Transverse colon (tissue), 3 donors: ENCODE results near the gene SHISA9.

Source experiments
- CTCF ChIP-seq, 5 experiments: fragments of 200-600 bp in 3 of 5; fragments of 450-650 bp in 2 of 5; sonication (generic) in 3 of 5; IDR thresholded peaks; 1 replicate in 2 of 5; 2 replicates in 3 of 5; pipeline ENCODE4 v1.5.1; 2016 to 2017; ENCODE audit warnings: antibody characterized with exemption in 5 of 5, inconsistent platforms in 3 of 5, mild to moderate bottlenecking in 2 of 5, moderate library complexity in 1 of 5
- EP300 ChIP-seq: sonication (generic); formaldehyde crosslinking; IDR thresholded peaks from one replicate; pipeline ENCODE4 v1.6.1; 2017; ENCODE audit warnings: antibody characterized with exemption, low read depth
- POLR2A ChIP-seq: fragments of 450-650 bp; IDR thresholded peaks from one replicate; pipeline ENCODE4 v1.6.1; 2016; ENCODE audit warnings: antibody characterized with exemption, mild to moderate bottlenecking, moderate library complexity

DNA sequence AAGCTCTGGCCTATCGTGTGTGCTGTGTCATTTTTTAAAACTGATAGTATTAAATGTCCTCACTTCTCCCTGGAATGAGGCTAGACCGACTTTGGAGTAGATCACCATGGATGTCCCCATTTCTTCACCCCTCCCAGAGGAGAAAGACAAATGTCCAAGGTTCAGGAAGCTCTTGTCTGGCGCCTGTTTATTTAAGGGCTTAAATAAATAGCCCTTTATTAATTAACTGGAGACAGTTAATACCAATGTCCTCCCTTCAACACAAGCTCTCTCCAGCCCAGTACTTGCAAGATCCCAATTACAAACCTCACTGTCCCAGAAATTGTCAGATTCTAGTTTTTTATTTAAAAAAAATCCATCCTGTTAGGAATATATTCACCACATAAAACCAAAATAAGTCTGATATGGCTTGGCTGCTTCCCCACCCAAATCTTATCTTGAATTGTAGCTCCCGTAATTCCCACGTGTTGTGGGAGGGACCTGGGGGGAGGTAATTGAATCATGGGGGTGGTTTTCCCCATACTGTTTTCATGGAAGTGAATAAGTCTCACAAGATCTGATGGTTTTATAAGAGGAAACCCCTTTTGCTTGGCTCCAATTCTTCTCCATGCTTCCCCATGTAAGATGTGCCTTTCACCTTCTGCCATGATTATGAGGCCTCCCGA lies 344.4 kb downstream of the SHISA9 start:
- TF ChIP-seq CTCF (IDR thresholded peaks at IDR 0.05) (no peak), POLR2A (no peak), EP300 (no peak)
